T-cell (primary cell): ENCODE results near the gene ETV6. TPM values are rescaled to one million over a fixed set of nuclear protein-coding genes. Genes with fewer than 3 reads are reported as not detected.

Experiments
- ATAC-seq, 4 experiments: fragments of 200-7000 bp in 3 of 4; fragments of 150-1000 bp in 1 of 4; cut with Tn5 transposase; replicated peaks in 1 of 4; 1 replicate in 3 of 4; 2 replicates in 1 of 4; pipeline ENCODE4 v1.10.0; 2021; ENCODE audit warnings: moderate library complexity in 3 of 4, mild to moderate bottlenecking in 2 of 4, moderate number of reproducible peaks in 1 of 4
- CTCF ChIA-PET, 2 donors: fragments of 300-600 bp; sonication (Branson Sonifier 250); formaldehyde crosslinking; loops; one replicate each; lab custom pipeline; 2022; ENCODE audit warnings: antibody characterized with exemption in 2 of 2; lab: Charles Lee
- POLR2A ChIA-PET, 2 donors: fragments of 300-600 bp; sonication (Branson Sonifier 250); formaldehyde crosslinking; loops; one replicate each; lab custom pipeline; 2022; ENCODE audit warnings: antibody characterized with exemption in 2 of 2; lab: Charles Lee
- DNase-seq, 35 experiments: peaks; one replicate each; pipeline versions ENCODE4 v3.0.0 to v3.0.0-alpha.2; 2013 to 2023
- H3K27ac ChIP-seq: one replicate; pipeline ENCODE4 v1.5.1; 2013; ENCODE audit warnings: low read length
- H3K27me3 ChIP-seq, 2 experiments: replicated peaks in 1 of 2; 1 replicate in 1 of 2; 2 replicates in 1 of 2; pipeline versions ENCODE4 v1.6.1 to v1.7.0; 2013; ENCODE audit warnings: low read length in 1 of 2, mixed read lengths in 1 of 2; ENCODE audit not compliant: control insufficient read depth in 2 of 2, insufficient read depth in 2 of 2; ENCODE audit errors: extremely low read depth in 1 of 2
- H3K36me3 ChIP-seq, 2 donors: 1 replicate in 1 of 2; 2 replicates in 1 of 2; pipeline versions ENCODE4 v1.6.1 to v1.7.0; 2013; ENCODE audit warnings: low read length in 1 of 2; ENCODE audit not compliant: control insufficient read depth in 2 of 2, insufficient read depth in 1 of 2; ENCODE audit errors: extremely low read depth in 1 of 2
- H3K4me1 ChIP-seq, 2 experiments: 1 replicate in 1 of 2; 2 replicates in 1 of 2; pipeline versions ENCODE4 v1.6.1 to v1.7.0; 2013; ENCODE audit warnings: low read length in 2 of 2, mixed read lengths in 1 of 2; ENCODE audit not compliant: insufficient read depth in 2 of 2, control insufficient read depth in 1 of 2; ENCODE audit errors: extremely low read depth in 1 of 2
- H3K4me3 ChIP-seq, 2 donors: 1 replicate in 1 of 2; 2 replicates in 1 of 2; pipeline versions ENCODE4 v1.5.1 to v1.7.0; 2013; ENCODE audit warnings: mild to moderate bottlenecking in 2 of 2, low read length in 1 of 2, moderate library complexity in 1 of 2; ENCODE audit not compliant: control insufficient read depth in 1 of 2; ENCODE audit errors: extremely low read depth in 1 of 2
- H3K9me3 ChIP-seq: 2 replicates; pipeline ENCODE4 v1.7.0; 2013
- H3K27ac Mint-ChIP-seq, 2 donors: one replicate each; pipeline ENCODE4 v1.8.0; 2020 to 2021; ENCODE audit warnings: mild to moderate bottlenecking in 2 of 2, mixed read lengths in 2 of 2
- H3K27me3 Mint-ChIP-seq, 2 donors: one replicate each; pipeline ENCODE4 v1.8.0; 2021 to 2022; ENCODE audit warnings: mixed read lengths in 2 of 2
- H3K36me3 Mint-ChIP-seq: one replicate; pipeline ENCODE4 v1.8.0; 2021; ENCODE audit warnings: mixed read lengths
- H3K4me1 Mint-ChIP-seq, 3 donors: one replicate each; pipeline ENCODE4 v1.8.0; 2020 to 2022; ENCODE audit warnings: mixed read lengths in 3 of 3, mild to moderate bottlenecking in 1 of 3
- H3K4me3 Mint-ChIP-seq, 3 donors: one replicate each; pipeline ENCODE4 v1.8.0; 2020 to 2022; ENCODE audit warnings: mild to moderate bottlenecking in 3 of 3, mixed read lengths in 3 of 3, moderate library complexity in 3 of 3
- H3K9me3 Mint-ChIP-seq, 3 donors: one replicate each; pipeline ENCODE4 v1.8.0; 2020 to 2022; ENCODE audit warnings: mixed read lengths in 3 of 3
- WGBS: methylation state at CpG from one replicate; pipeline ENCODE4 v1.1.5; 2013; ENCODE audit warnings: missing lambda C conversion rate; ENCODE audit not compliant: insufficient coverage; 5-methylcytosine and 5-hydroxymethylcytosine counted together
- total RNA-seq, 35 experiments: library from RNA in 6 of 35; stranded (reverse) in 6 of 35; fragments of 120-200 nt in 1 of 35; gene quantifications; one replicate each; pipeline versions ENCODE4 v1.2.1 to v1.2.4 and lab custom pipeline; 2013 to 2026

ETV6 gene
- total RNA-seq, 5 donors from 2014 or later (not counting 1 experiment from before 2014, with no cell fraction given) = 24.8 to 36.3 (median 31.3) TPM

DNA sequence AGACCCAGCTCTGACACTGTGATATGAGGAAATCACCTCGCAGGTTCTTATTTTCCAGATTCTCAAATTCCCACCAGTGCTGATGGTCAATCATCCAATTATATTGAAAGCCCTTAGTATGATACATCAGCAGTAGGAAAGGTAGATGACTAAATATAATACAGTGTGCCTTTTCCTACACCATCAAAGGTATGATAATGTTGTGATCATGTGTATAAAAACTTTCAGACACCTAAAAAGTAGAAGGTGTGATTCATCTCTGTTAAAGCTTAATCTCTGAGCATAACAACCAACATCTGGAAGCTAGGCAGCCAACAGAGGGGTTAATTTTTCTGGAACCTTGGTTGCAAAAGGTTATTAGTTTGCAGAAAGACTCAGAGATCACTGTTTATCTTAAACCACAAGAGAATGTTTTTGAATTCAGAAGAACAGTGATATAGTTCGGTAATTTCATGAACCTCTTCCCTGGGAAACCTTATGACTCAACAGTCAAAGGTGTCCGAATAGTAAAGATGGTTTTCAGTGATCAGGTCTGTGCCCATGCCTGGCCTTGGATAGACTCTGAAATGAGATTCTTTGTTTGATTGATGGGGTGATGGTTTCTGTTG is 122.5 kb downstream of the ETV6 start:
- Histone ChIP-seq H3K27ac (no peak overlapping the region), H3K27me3 (no peaks in the 10 kb centered on the region), H3K9me3 (no peaks in the 10 kb centered on the region), H3K4me1 (peaks cover 17 to 21% of the 10 kb centered on the region in 2 experiments), H3K36me3 (peaks cover 0 to 2% of the 10 kb centered on the region in 2 donors), H3K4me3 (no peak overlapping the region)
- no peaks in the 10 kb centered on the region for H3K27me3 Mint-ChIP-seq
- H3K36me3 Mint-ChIP-seq = peaks cover 51% of the 10 kb centered on the region
- POLR2A ChIA-PET = interaction anchor here (0.6 kb wide), 2 partner anchors 87 to 123 kb away, joined by 4 to 6 read pairs; partner anchors contain the start of gene ETV6 (in 1 of the 2)
- no peak overlapping the region for H3K4me3 Mint-ChIP-seq
- peaks cover 63 to 76% (median 63%) of the 10 kb centered on the region in 3 donors for H3K4me1 Mint-ChIP-seq
- ATAC-seq (no peak), DNase-seq (no peak)
- WGBS = no CpG with 5 or more reads among the region's 3 CpGs
- H3K9me3 Mint-ChIP-seq = no peaks in the 10 kb centered on the region
- H3K27ac Mint-ChIP-seq = no peak overlapping the region
- CTCF ChIA-PET = interaction anchor here in 1 of 2 donors (0.6 kb wide), 1 partner anchor 13 kb away, joined by 3 read pairs; no protein-coding TSS in a partner anchor

DNA sequence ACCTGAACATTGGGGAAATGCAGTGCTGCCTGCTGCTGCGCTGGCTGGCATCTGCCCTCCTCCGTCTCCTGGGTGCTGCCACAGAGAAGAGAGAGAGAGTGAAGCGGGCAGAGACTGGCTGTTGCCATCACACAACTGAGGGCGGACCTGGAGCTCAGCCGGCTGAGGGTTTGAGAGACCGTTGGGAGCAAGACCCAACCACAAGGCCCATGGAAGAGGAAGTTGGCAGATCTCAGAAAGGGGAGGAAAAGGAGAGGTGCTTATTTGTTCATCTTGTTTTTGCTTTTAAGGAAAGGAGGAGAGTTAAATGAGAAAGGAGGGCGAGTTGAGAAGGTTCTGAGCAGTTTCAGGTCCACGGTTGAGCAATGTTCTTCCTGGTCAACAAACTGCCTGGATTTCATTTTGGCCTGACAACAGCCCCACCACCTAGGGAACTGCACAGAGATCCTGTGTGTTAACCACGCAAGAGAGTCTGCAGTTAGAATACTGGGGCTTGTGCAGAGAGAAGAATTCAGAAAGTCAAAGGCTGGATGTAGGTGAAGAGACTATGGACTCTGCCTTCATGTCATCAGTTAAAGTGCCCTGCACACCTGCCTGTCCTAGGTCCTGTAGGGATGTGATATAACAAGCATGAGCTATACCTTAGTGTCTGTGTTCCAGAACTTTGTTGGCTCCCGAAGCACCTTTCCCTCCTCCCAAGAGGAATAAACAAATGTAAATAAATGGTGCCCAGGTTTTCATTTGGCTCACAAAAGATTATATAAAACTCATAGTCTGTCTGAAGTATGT is 124.6 kb downstream of the ETV6 start:
- 80% methylated on average over 7 of the region's 10 CpGs for WGBS
- H3K4me1 ChIP-seq = peaks cover 13 to 22% of the 10 kb centered on the region in 2 experiments
- Mint-ChIP-seq H3K27ac (peak overlapping the region in 1 of 2 donors; percentile 64), H3K36me3 (peaks cover 52% of the 10 kb centered on the region), H3K4me3 (peak overlapping the region; percentile 4 to 39 (median 34)), H3K4me1 (peaks cover 60 to 73% (median 61%) of the 10 kb centered on the region in 3 donors), H3K9me3 (no peaks in the 10 kb centered on the region), H3K27me3 (no peaks in the 10 kb centered on the region)
- H3K4me3 ChIP-seq = no peak overlapping the region
- ChIA-PET CTCF (interaction anchor here in 1 of 2 donors (1.0 kb wide), 1 partner anchor 8 kb away, joined by 3 read pairs; no protein-coding TSS in a partner anchor), POLR2A (interaction anchor here (0.5 to 0.6 kb wide), 3 partner anchors 13 to 925 kb away, joined by 3 to 7 read pairs (median 4); partner anchors contain the start of gene PRR4 (in 1 of the 2))
- H3K27me3 ChIP-seq = no peaks in the 10 kb centered on the region
- DNase-seq (peak in 1 of 35 experiments; percentile 29), ATAC-seq (no peak)
- H3K9me3 ChIP-seq = no peaks in the 10 kb centered on the region
- no peak overlapping the region for H3K27ac ChIP-seq
- H3K36me3 ChIP-seq = peaks cover 0 to 2% of the 10 kb centered on the region in 2 donors

DNA sequence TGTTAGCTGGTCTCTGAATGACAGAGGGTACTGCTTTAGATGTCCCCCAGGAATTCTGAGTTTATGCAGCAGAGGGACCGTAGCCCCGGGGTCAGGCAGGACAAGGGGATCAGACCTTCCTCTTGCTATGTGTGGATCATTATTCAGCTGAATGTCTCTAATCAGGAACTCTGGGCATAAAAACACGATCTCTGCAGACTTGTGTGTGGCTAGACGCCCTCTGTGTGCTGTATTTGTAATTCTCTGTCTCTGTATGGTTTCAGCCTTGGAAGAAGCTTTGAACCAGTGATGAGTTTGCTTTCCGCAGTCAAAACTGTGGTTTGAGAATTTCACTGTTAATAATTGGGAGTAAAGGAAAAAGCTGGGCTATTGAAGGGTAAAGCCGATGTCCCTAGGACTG is 125.3 kb downstream of the ETV6 start:
- POLR2A ChIA-PET = interaction anchor here (0.5 to 0.6 kb wide), 3 partner anchors 14 to 926 kb away, joined by 3 to 7 read pairs (median 4); partner anchors contain the start of gene PRR4 (in 1 of the 2)
- H3K27me3 ChIP-seq = no peaks in the 10 kb centered on the region
- 85% methylated on average over 5 of the region's 6 CpGs for WGBS
- no peak overlapping the region for H3K4me3 Mint-ChIP-seq
- H3K9me3 Mint-ChIP-seq = no peaks in the 10 kb centered on the region
- H3K4me1 ChIP-seq = peaks cover 11 to 20% of the 10 kb centered on the region in 2 experiments
- ATAC-seq (no peak), DNase-seq (no peak)
- no peak overlapping the region for H3K27ac ChIP-seq
- no peaks in the 10 kb centered on the region for H3K27me3 Mint-ChIP-seq
- no peak overlapping the region for H3K27ac Mint-ChIP-seq
- H3K4me3 ChIP-seq = no peak overlapping the region
- peaks cover 48% of the 10 kb centered on the region for H3K36me3 Mint-ChIP-seq
- no peaks in the 10 kb centered on the region for H3K9me3 ChIP-seq
- H3K36me3 ChIP-seq = peaks cover 0 to 2% of the 10 kb centered on the region in 2 donors
- CTCF ChIA-PET = interaction anchor here in 1 of 2 donors (1.0 kb wide), 1 partner anchor 9 kb away, joined by 3 read pairs; no protein-coding TSS in a partner anchor
- H3K4me1 Mint-ChIP-seq = peaks cover 57 to 70% (median 57%) of the 10 kb centered on the region in 3 donors

DNA sequence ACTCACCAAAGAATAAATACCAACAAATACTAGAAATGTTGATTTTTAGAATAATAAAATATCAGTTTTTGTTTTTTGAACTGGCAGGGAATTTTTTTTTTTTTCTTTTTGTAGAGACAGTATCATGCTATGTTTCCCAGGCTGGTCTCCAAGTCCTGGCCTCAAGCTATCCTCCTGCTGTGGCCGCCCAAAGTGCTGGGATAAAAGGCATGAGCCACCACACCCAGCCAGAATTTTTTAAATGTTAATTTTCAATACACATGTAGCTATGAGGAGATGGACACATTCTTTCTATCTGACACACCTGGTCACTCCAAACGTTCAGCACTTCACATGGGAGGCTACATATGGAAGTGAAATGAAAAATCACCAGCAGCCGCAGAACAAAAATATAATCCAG is 126.8 kb downstream of the ETV6 start:
- no peak overlapping the region for H3K4me3 Mint-ChIP-seq
- no peaks in the 10 kb centered on the region for H3K9me3 Mint-ChIP-seq
- WGBS = no CpG with 5 or more reads among the region's 3 CpGs
- ATAC-seq = no peak
- no peak overlapping the region for H3K27ac Mint-ChIP-seq
- no peak for DNase-seq
- Histone ChIP-seq H3K4me3 (no peak overlapping the region), H3K36me3 (peaks cover 0 to 2% of the 10 kb centered on the region in 2 donors), H3K27ac (no peak overlapping the region), H3K9me3 (no peaks in the 10 kb centered on the region), H3K4me1 (peaks cover 5 to 12% of the 10 kb centered on the region in 2 experiments), H3K27me3 (no peaks in the 10 kb centered on the region)
- H3K4me1 Mint-ChIP-seq = peaks cover 49 to 70% (median 50%) of the 10 kb centered on the region in 3 donors
- peaks cover 43% of the 10 kb centered on the region for H3K36me3 Mint-ChIP-seq
- ChIA-PET POLR2A (no interaction called here), CTCF (interaction anchor here in 1 of 2 donors (0.7 kb wide), 1 partner anchor 140 kb away, joined by 4 read pairs; no protein-coding TSS in a partner anchor)
- H3K27me3 Mint-ChIP-seq = no peaks in the 10 kb centered on the region

DNA sequence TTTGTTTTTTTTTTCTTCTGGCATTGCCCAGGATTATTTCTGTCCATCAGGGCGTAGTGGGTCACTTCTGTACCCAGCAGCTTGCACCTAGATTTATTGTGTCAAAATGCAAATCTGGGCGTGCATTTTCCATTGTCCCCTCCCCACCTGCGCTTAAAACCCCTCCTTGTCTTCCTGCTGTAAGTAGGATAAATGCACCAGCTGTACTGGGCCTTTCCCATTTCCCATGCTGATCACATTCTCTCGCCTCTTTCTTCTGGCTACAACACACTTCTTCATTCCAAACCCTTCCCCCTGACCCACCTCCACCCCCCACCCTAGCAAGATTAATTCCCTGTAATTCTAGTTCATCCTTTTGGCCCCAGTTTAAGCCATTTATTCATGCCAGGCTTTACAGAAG is 128.0 kb downstream of the ETV6 start:
- H3K27me3 Mint-ChIP-seq = no peaks in the 10 kb centered on the region
- no peak overlapping the region for H3K27ac Mint-ChIP-seq
- Histone ChIP-seq H3K9me3 (no peaks in the 10 kb centered on the region), H3K4me1 (peaks cover 5 to 12% of the 10 kb centered on the region in 2 experiments), H3K27ac (no peak overlapping the region), H3K4me3 (no peak overlapping the region), H3K27me3 (no peaks in the 10 kb centered on the region), H3K36me3 (peaks cover 0 to 2% of the 10 kb centered on the region in 2 donors)
- DNase-seq = no peak
- H3K36me3 Mint-ChIP-seq = peaks cover 36% of the 10 kb centered on the region
- WGBS = 89% methylated on average over 4 of the region's 4 CpGs
- H3K9me3 Mint-ChIP-seq = no peaks in the 10 kb centered on the region
- ChIA-PET POLR2A (no interaction called here), CTCF (no interaction called here)
- H3K4me3 Mint-ChIP-seq = no peak overlapping the region
- H3K4me1 Mint-ChIP-seq = peaks cover 46 to 65% (median 48%) of the 10 kb centered on the region in 3 donors
- no peak for ATAC-seq

DNA sequence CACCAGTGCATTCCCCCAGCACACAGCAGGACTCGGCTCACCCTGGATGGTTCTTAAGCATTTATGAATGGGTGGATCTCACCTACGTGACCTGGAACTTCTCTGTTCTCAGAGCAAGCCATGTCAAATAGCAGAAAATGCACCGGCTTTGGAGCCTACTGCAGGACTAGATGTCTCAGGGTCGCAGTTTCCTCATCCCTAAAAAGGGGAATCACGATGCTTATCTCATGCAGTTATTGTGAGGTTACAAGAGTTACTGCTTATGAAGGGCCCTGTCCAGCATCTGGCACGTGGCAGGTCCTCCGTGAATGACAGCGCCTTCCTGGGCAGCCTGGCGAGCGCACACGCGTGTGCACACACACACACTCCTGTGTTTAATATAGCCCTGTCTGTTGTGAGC is 128.5 kb downstream of the ETV6 start:
- DNase-seq = no peak
- Mint-ChIP-seq H3K4me1 (peaks cover 48 to 66% (median 48%) of the 10 kb centered on the region in 3 donors), H3K36me3 (peaks cover 36% of the 10 kb centered on the region), H3K27ac (no peak overlapping the region), H3K4me3 (no peak overlapping the region), H3K27me3 (no peaks in the 10 kb centered on the region), H3K9me3 (no peaks in the 10 kb centered on the region)
- 83% methylated on average over 8 of the region's 12 CpGs for WGBS
- ChIA-PET POLR2A (interaction anchor here in 1 of 2 donors (0.6 kb wide), 1 partner anchor 12 kb away, joined by 3 read pairs; no protein-coding TSS in a partner anchor), CTCF (no interaction called here)
- Histone ChIP-seq H3K27ac (no peak overlapping the region), H3K27me3 (no peaks in the 10 kb centered on the region), H3K9me3 (no peaks in the 10 kb centered on the region), H3K36me3 (peaks cover 0 to 2% of the 10 kb centered on the region in 2 donors), H3K4me1 (peaks cover 5 to 12% of the 10 kb centered on the region in 2 experiments), H3K4me3 (no peak overlapping the region)
- ATAC-seq = no peak
